ENCODE data around the gene USP38.
"Not testable (repeated sequence)": the region's sequence is repeated elsewhere in the genome, so short reads cannot be mapped to it uniquely, and the experiment has no call there.

Gene USP38

DNA sequence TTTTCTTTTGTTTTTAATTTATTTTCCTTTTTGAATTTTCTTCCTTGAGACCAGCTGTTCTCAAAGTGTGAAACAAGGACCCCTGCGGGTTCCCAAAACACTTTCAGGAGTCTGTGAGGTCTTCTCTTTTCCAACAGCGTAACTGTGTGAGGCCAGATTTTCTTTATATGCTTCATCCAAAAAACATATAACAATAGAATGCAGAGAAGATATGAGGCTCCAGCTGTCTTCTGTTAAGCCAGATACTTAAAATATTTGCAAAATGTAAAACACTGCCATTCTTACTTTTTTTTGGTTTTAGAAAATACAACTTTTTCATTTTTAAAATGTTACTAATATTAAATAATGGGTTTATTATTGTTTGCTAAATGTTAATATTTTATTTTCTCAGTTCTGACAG is 27.8 kb downstream of the USP38 start:
- no peak for DNase-seq

DNA sequence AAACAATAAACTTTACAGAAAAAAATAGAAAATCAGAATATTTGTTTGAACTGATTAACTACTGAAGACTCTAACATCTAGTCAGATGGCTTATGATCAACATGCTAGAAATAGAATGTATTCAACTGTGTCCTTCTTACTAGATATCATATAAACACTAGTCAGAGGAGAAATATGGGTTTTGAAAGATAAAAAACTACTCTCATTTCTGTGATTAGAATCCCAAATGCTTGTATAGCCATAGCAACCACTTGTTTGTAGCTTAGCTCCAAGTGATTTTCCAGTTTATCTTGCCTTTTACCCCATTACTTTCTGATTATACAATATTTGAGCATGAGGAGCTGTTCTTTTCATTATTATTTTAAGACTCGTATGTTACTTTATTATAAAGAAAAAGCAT is 31.2 kb downstream of the USP38 start:
- no peak for DNase-seq

DNA sequence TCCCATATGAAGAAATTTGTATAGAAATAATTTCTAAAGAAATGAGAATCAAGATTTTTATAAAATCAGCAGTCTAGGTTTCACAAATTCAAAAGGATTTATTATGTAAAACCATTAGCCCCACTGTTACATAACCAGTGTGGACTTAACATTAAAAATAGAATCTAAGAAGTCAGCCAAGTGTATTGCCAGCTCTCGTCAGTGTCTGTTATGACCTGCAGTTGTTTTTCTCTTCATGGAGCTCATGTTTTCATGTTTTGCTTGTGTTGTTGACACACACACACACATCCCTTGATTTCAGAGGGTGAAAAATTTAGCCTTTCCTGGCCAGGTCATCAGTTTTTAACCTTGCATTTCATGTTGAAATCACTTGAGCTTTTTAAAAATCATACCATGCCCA is 39.5 kb downstream of the USP38 start:
- no peak for DNase-seq

DNA sequence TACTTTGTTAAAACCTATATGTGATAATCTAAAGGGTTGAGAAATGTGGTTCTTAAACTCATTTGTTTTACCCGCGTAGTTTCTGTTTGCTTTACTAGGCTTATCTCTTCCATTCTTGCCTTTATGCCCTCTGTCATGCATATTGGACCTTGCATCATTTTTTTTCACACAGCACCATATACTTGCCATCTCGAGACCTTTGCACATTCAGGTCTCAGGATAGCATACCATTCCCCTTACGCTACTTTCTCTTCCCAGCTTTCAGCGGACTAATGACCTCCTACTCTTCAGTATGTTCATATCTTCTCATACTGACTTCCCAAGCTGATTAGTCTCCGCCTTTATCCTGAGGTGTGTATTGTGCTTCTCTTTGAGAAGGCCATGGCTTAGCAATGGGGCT is 40.5 kb downstream of the USP38 start:
- no peak for DNase-seq

DNA sequence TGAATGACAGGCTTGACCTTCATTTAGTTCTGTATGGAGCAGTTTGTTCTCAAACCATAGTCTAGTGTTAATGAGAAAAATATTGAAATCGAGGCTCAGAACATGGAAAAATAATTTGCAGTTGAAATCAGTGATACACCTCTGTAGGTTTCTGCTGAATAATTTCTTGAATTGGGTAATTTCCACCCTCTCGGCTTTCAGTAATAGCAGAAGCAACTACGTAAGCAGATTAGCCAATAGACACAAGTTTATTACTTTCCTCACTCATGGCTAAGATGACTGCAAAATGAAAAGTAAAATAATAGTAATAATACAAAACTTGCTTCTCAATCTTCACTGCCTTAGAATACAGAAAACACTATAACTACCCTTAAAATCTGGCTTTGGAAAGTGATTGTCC is 46.0 kb downstream of the USP38 start:
- no peak for DNase-seq

GRCh38 chr4:143232277-143232676 is 47.6 kb downstream of the USP38 start:
- DNase-seq, result no peak

DNA sequence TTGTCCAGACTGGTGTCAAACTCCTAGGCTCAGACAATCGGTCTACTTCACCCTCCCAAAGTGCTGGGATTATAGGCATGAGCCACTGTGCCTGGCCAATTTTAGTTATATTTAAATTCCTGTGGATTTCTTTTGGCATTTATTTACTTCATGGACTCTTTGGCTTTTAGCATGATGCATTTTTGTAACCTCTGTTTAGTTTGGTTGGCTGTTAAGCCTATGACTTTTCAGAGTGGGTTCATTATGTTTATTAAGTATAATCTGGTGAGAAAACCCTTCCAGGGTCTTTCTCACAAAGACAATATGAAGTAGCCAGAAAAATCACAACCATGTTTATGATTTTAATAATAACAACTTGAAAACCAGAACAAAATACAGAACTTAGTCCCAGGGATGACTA is 49.4 kb downstream of the USP38 start:
- no peak for DNase-seq

- not testable (repeated sequence) for DNase-seq
Measured at GRCh38 chr4:143237195-143237594, 52.5 kb downstream of the USP38 start.

DNA sequence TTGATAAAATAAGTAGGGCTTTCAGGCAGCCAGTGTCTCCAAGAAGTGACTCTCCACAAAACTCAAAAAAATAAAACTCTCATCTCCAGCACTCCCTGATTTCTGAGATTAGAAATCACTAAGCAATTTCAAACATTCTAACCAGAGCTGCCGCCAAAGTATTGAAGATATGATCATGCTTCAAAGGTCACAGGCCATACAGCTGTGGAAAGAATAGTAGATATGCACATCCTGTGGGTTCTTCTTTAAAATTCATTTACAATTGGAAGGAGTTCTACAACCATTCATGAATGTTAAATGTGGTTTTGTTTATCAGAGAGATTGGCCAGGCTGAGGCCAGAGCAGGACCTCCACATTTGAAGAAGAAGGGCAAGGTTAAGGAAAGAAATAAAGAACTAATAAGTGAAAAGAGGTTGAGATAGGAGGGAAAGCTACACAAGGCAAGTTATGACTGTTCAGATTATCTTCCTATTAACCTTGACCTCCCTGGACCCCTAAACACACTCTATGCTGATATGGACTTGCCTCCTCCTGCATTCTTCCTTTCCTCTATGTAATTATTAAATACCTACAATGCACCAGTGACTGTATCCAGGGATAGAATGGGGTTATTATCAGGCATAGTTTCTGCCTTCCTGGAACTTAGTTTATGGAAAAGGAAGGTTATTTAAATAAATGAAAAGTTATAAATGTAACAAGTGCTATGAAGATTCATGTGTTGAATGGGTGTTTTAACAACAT is 56.4 kb downstream of the USP38 start:
- DNase-seq, result no peak

DNA sequence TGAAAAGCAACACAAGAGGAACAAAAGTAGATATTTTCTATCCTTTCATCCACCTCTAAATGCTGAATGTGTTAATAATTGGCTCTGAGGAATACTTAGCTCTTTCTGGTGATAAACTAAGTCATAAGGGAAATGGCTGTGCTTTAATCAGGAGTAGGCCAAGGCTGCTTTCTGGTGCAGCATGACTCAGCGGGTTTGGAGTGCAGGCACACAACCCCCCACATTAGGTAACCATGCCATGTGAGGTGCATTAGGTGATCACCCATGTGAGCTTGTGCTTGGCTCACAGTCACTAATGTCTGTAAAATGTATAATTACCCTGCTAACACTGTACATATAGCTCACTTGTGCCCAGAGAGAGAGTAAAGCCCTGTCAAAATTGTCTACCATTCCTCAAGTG is 57.2 kb downstream of the USP38 start:
- no peak for DNase-seq

DNA sequence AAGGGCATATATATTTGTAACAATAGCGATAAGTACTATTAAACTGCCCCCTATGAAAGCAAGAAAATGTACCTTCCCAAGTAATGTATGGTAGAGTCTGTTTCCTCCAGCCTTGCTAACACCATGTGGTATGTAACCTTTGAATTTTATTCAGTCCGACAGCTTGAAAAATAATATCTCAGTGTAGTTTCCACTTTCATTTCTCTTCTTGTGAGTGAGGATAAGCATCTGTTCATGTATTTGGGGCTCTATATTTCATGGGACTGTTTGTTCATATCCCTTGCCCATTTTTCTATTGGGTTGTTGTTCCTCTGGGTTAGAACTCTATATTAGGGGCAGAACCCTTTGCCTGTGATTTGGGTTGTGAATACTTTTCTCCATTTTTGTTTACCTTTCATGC is 58.3 kb downstream of the USP38 start:
- no peak for DNase-seq

DNA sequence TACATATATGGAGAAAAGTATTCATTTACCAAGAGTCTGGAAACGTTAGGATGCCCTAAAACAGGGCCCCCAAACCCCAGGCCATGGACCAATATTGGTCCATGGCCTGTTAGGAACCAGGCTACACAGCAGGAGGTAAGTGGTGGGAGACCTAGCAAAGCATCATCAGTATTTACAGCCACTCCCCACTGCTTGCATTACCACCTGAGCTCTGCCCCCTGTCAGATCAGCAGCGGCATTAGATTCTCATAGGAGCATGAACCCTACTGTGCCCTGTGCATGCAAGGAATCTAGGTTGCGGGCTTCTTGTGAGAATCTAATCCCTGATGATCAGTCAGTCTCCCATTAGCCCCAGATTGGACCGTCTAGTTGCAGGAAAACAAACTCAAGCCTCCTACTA is 62.3 kb downstream of the USP38 start:
- no peak for DNase-seq

DNA sequence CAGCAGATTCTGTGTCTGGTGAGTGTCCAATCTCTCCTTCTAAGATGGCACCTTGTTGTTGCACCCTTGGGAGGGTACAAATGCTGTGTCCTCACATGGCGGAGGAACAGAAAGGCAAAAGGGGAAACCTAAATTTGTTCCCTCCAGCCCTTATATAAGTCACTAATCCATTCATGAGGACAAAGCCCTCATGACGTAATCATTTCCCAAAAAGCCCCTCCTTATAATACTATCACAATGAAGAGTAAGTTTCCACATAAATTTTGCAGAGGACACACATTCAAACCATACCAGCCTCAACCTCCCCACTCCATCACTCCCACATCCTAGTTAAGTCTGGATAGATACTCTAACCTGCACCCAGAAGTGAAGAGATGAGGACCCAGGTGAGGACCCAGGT is 63.1 kb downstream of the USP38 start:
- no peak for DNase-seq

GRCh38 chr4:143248827-143249226 is 64.1 kb downstream of the USP38 start:
- DNase-seq, result no peak

GRCh38 chr4:143250617-143251016 is 65.9 kb downstream of the USP38 start:
- DNase-seq, result no peak

GRCh38 chr4:143251348-143251747 is 66.6 kb downstream of the USP38 start:
- DNase-seq, result no peak

DNA sequence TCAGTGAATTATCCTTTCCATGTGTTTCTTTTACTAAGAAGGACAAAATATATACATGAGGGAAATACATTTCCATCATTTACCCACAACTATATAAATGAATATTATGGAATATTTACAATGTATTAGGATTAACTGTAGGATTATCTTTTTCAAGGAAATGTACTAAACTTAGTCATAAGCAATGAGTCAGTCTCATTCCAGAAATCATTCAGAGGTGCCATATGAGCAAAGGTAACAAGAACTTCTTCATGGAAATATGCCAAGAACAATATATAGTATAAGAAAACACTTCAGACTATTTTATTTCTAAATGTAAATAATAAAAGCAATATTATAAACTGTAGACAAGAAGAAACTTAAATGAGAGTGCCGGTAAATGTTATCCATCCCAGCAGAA is 67.1 kb downstream of the USP38 start:
- no peak for DNase-seq

- no peak for DNase-seq
Measured at GRCh38 chr4:143252478-143252877, 67.8 kb downstream of the USP38 start.

GRCh38 chr4:143253166-143253565 is 68.4 kb downstream of the USP38 start:
- no peak for DNase-seq

GRCh38 chr4:143254491-143255226 is 69.9 kb downstream of the USP38 start:
- no peak for DNase-seq

DNA sequence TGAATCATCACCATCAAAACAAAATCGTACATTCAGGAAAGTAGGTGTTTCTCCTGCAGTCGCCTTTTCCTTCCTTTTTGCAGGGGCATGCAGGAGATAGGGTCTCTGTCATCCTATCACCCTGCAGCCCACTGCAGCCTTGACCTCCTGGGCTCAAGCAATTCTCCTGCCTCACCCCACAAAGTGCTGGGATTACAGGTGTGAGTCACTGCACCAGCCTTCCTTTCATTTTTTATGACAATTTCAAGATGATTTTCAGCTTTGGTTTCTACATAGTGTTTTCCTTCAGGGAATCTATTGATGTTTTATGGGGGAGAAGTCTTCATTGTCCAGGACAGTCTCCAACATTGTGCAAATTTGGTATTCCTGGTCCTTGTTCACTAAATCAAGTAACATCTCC is 71.7 kb downstream of the USP38 start:
- DNase-seq, result no peak

- DNase-seq, result no peak
Measured at GRCh38 chr4:143257356-143257755, 72.6 kb downstream of the USP38 start.

DNA sequence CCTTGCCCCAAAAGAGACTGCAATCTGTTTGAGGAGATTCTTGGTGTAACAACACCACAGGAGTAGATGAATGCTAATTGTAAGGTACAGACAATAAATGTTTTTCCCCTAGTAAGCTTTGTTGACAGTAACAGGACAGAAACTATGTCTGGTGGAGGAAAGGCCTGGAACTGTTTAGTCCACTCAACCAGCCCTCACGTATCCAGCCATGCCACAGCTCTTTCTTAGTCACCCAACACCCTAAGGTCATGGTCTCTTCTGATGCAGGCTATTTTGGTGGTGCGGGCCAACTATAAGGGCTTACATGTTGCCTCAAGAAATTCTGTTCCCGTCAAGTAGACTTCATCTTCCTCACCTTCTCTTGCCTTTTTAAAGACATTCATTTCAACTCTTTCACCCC is 76.0 kb downstream of the USP38 start:
- DNase-seq, result no peak

GRCh38 chr4:143262838-143263237 is 78.1 kb downstream of the USP38 start:
- DNase-seq, result no peak

- DNase-seq, result not testable (repeated sequence)
Measured at GRCh38 chr4:143267690-143268089, 83.0 kb downstream of the USP38 start.

Data from NCI-H1930 (cell line).